ENCODE data around the gene CCDC92B.

CCDC92B gene

DNA sequence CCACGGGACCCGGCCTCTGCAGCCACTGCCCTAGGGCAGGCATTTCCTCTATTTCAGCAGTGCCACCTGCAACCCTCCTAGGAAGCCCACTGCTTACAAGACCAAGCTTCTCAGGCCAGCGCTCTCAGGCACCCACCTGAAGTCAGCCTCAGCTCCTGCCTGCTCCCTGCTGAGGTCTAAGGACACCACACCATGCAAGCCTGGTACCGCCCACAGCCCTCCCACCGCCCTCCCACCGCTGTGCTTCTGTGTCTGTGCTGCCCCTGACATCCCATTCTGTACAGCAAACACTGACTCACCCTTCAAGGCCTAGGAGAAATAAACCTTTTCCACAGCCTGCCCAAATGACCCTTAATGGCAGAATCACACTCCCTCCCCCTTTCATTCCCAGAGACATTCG lies 44.2 kb downstream of the CCDC92B start:
- Histone ChIP-seq H3F3A (ENCODE audit: control insufficient read depth, insufficient read depth) (no peaks in the 10 kb centered on the region), H3K27me3 (ENCODE audit: control insufficient read depth, low read length) (no peaks in the 10 kb centered on the region), H3K9me3 (ENCODE audit: control insufficient read depth, insufficient read depth, low read length) (no peaks in the 10 kb centered on the region), H3K4me2 (ENCODE audit: low read length) (no peak overlapping the region), H3K27ac (ENCODE audit: low read depth, low read length) (no peak overlapping the region), H3K9me2 (replicated peaks; ENCODE audit: control insufficient read depth, low read length) (no peaks in the 10 kb centered on the region), H3K4me1 (ENCODE audit: control insufficient read depth, low read length) (peaks cover 21% of the 10 kb centered on the region), H4K20me1 (ENCODE audit: control insufficient read depth, insufficient read depth, low read depth, low read length) (peaks cover 22% of the 10 kb centered on the region), H3K4me3 (ENCODE audit: low read length) (no peak overlapping the region), H3K36me3 (ENCODE audit: control insufficient read depth, low read length) (peaks cover 82% of the 10 kb centered on the region), H3K79me2 (ENCODE audit: control insufficient read depth, low read length) (peaks cover 71% of the 10 kb centered on the region)
- TF ChIP-seq CTCF (IDR thresholded peaks at IDR 0.05; ENCODE audit: low read depth, low read length, poor library complexity, severe bottlenecking), result no peak
- no peak for TF ChIP-seq EZH2phosphoT487 (IDR thresholded peaks at IDR 0.05; ENCODE audit: borderline replicate concordance, low read length)

- peaks cover 21% of the 10 kb centered on the region for H4K20me1 ChIP-seq (ENCODE audit: control insufficient read depth, insufficient read depth, low read depth, low read length)
Measured at GRCh38 chr17:2704890-2705248, 44.6 kb downstream of the CCDC92B start.

DNA sequence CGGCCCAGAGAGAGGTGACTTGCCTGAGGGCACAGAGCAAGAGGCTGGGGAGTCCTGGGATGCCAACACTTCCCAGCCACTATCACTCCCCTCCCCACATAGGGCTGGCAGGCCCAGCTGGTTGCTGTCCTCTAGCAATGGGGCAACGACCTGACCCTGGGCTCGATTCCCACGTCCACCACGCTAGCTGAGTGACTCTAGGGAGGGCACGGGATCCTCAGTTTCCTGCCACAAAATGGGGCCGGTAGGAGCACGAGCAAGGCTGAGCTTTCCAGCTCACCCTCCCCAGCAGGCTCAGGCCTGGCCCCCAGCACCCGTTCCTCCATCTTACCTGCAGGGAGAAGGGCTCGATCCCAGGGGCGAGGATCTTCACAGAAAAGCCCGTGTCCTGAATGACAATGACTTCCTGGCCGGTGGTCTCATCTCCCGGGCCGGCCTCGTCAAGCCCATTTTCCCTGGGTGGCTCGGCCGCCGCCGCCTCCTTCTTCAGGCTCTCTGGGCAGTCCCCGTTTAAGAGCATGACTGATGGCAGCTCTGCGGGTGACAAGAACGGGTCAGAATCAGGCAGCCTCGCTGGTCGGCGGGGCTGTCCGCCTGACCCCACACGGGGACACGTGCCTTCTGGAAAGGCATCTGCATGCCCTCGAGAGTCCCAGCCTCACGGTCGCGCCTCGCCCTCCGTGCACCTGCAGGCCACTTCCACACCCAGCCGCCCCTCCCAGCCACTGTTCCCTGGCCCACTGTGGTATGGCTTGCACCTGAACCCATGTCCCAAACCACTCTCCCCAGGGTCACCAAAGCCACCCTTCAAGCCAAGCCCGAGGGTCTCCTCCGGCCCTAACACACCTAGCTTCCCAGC lies 45.2 kb downstream of the CCDC92B start:
- Histone ChIP-seq H3K27ac (ENCODE audit: low read depth, low read length) (no peak overlapping the region), H3K4me2 (ENCODE audit: low read length) (no peak overlapping the region), H3F3A (ENCODE audit: control insufficient read depth, insufficient read depth) (no peaks in the 10 kb centered on the region), H3K27me3 (ENCODE audit: control insufficient read depth, low read length) (no peaks in the 10 kb centered on the region), H3K36me3 (ENCODE audit: control insufficient read depth, low read length) (peaks cover 85% of the 10 kb centered on the region), H4K20me1 (ENCODE audit: control insufficient read depth, insufficient read depth, low read depth, low read length) (peaks cover 21% of the 10 kb centered on the region), H3K9me3 (ENCODE audit: control insufficient read depth, insufficient read depth, low read length) (no peaks in the 10 kb centered on the region), H3K9me2 (replicated peaks; ENCODE audit: control insufficient read depth, low read length) (no peaks in the 10 kb centered on the region), H3K4me3 (ENCODE audit: low read length) (no peak overlapping the region), H3K79me2 (ENCODE audit: control insufficient read depth, low read length) (peaks cover 61% of the 10 kb centered on the region), H3K4me1 (ENCODE audit: control insufficient read depth, low read length) (peaks cover 13% of the 10 kb centered on the region)
- TF ChIP-seq EZH2phosphoT487 (IDR thresholded peaks at IDR 0.05; ENCODE audit: borderline replicate concordance, low read length) (no peak), CTCF (IDR thresholded peaks at IDR 0.05; ENCODE audit: low read depth, low read length, poor library complexity, severe bottlenecking) (no peak)

More at GRCh38 chr17:2704890-2705248, 44.6 kb downstream of the CCDC92B start:
- TF ChIP-seq EZH2phosphoT487 (IDR thresholded peaks at IDR 0.05; ENCODE audit: borderline replicate concordance, low read length) (no peak), CTCF (IDR thresholded peaks at IDR 0.05; ENCODE audit: low read depth, low read length, poor library complexity, severe bottlenecking) (no peak)
- no peaks in the 10 kb centered on the region for H3K9me2 ChIP-seq (replicated peaks; ENCODE audit: control insufficient read depth, low read length)
- peaks cover 17% of the 10 kb centered on the region for H3K4me1 ChIP-seq (ENCODE audit: control insufficient read depth, low read length)
- no peak overlapping the region for H3K4me2 ChIP-seq (ENCODE audit: low read length)
- H3K27me3 ChIP-seq (ENCODE audit: control insufficient read depth, low read length), result no peaks in the 10 kb centered on the region
- no peak overlapping the region for H3K27ac ChIP-seq (ENCODE audit: low read depth, low read length)
- H3F3A ChIP-seq (ENCODE audit: control insufficient read depth, insufficient read depth), result no peaks in the 10 kb centered on the region
- H3K9me3 ChIP-seq (ENCODE audit: control insufficient read depth, insufficient read depth, low read length), result no peaks in the 10 kb centered on the region
- H3K36me3 ChIP-seq (ENCODE audit: control insufficient read depth, low read length), result peaks cover 83% of the 10 kb centered on the region
- H3K79me2 ChIP-seq (ENCODE audit: control insufficient read depth, low read length), result peaks cover 67% of the 10 kb centered on the region
- no peak overlapping the region for H3K4me3 ChIP-seq (ENCODE audit: low read length)

Data from DOHH2 (cell line).